ENCODE data around the gene IL1RL2.

DNA sequence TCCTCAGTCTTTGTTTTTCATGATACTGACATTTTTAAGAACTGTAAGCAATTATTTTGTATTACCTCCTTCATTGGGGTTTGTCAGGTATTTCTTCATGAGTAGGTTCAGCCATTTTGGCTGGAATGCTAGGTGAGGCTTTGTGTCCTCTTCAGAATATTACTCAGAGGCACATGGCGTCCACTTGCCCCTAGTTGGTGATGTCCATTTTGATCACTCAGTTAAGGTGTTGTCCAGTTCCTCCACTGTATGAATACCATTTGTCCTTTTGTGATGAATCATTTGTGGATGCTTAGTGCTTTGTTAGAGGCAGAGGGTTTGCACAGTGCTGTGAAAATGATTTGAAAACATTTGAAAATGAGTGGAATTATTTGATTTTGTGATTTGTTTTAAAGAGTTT lies 4.7 kb downstream of the IL1RL2 start:
- TF ChIP-seq, protein P1, sequence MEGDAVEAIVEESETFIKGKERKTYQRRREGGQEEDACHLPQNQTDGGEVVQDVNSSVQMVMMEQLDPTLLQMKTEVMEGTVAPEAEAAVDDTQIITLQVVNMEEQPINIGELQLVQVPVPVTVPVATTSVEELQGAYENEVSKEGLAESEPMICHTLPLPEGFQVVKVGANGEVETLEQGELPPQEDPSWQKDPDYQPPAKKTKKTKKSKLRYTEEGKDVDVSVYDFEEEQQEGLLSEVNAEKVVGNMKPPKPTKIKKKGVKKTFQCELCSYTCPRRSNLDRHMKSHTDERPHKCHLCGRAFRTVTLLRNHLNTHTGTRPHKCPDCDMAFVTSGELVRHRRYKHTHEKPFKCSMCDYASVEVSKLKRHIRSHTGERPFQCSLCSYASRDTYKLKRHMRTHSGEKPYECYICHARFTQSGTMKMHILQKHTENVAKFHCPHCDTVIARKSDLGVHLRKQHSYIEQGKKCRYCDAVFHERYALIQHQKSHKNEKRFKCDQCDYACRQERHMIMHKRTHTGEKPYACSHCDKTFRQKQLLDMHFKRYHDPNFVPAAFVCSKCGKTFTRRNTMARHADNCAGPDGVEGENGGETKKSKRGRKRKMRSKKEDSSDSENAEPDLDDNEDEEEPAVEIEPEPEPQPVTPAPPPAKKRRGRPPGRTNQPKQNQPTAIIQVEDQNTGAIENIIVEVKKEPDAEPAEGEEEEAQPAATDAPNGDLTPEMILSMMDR (IDR thresholded peaks at IDR 0.05; ENCODE audit: low read length) = no peak
- no peak for TF ChIP-seq EZH2 (optimal IDR thresholded peaks at IDR 0.05; ENCODE audit: low read depth, low read length)
